Mesenchymal stem cell (in vitro differentiated cells and primary cell): Measurements from ENCODE around the gene CEACAM3.
A peak's percentile ranks its signal among the peaks of the same experiment; 100 is the strongest.

Experiments
- DNase-seq: peaks from one replicate; pipeline ENCODE4 v3.0.0-alpha.2; 2013
- H2AFZ ChIP-seq: one replicate; pipeline ENCODE4 v1.6.1; 2013; ENCODE audit warnings: low read depth, mild to moderate bottlenecking, control low read depth, inconsistent platforms, low read length, moderate library complexity
- H2AK5ac ChIP-seq: 2 replicates; pipeline ENCODE4 v1.6.1; 2013; ENCODE audit warnings: low read length, moderate library complexity, mild to moderate bottlenecking, inconsistent platforms; ENCODE audit not compliant: severe bottlenecking
- H2BK120ac ChIP-seq: one replicate; pipeline ENCODE4 v1.6.1; 2013; ENCODE audit warnings: low read depth, mild to moderate bottlenecking, inconsistent platforms, low read length, moderate library complexity
- H2BK12ac ChIP-seq, 2 experiments: one replicate each; pipeline ENCODE4 v1.6.1; 2013; ENCODE audit warnings: inconsistent platforms in 2 of 2, low read length in 2 of 2, mild to moderate bottlenecking in 2 of 2, moderate library complexity in 2 of 2, control low read depth in 1 of 2
- H2BK15ac ChIP-seq: one replicate; pipeline ENCODE4 v1.6.1; 2013; ENCODE audit warnings: mild to moderate bottlenecking, low read depth, inconsistent platforms; ENCODE audit not compliant: poor library complexity, severe bottlenecking
- H2BK5ac ChIP-seq: 2 replicates; pipeline ENCODE4 v1.6.1; 2013; ENCODE audit warnings: low read depth, mild to moderate bottlenecking, low read length, control low read depth, inconsistent platforms; ENCODE audit not compliant: poor library complexity, severe bottlenecking
- H3K14ac ChIP-seq, 2 experiments: one replicate each; pipeline ENCODE4 v1.6.1; 2013; ENCODE audit warnings: inconsistent platforms in 2 of 2, low read length in 2 of 2, control low read depth in 1 of 2, mild to moderate bottlenecking in 1 of 2, moderate library complexity in 1 of 2
- H3K18ac ChIP-seq, 2 experiments: one replicate each; pipeline ENCODE4 v1.6.1; 2013; ENCODE audit warnings: inconsistent platforms in 2 of 2, low read length in 2 of 2, control low read depth in 1 of 2, low read depth in 1 of 2, mild to moderate bottlenecking in 1 of 2
- H3K23ac ChIP-seq, 2 experiments: one replicate each; pipeline ENCODE4 v1.6.1; 2013; ENCODE audit warnings: inconsistent platforms in 2 of 2, low read length in 2 of 2, mild to moderate bottlenecking in 2 of 2, moderate library complexity in 2 of 2, control low read depth in 1 of 2
- H3K27ac ChIP-seq: 2 replicates; pipeline ENCODE4 v1.5.1; 2013; ENCODE audit warnings: mild to moderate bottlenecking, moderate library complexity, low read length, control low read depth, inconsistent platforms; ENCODE audit not compliant: poor library complexity, severe bottlenecking
- H3K27me3 ChIP-seq, 2 experiments: 2 replicates each; pipeline versions ENCODE4 v1.6.1 to v1.7.0; 2013; ENCODE audit warnings: low read length in 2 of 2, mild to moderate bottlenecking in 2 of 2, moderate library complexity in 2 of 2, control low read depth in 1 of 2, inconsistent platforms in 1 of 2; ENCODE audit not compliant: control insufficient read depth in 1 of 2, insufficient read depth in 1 of 2
- H3K36me3 ChIP-seq, 2 experiments: 2 replicates each; pipeline versions ENCODE4 v1.6.1 to v1.7.0; 2013; ENCODE audit warnings: low read length in 2 of 2, control low read depth in 1 of 2, inconsistent platforms in 1 of 2, low read depth in 1 of 2, mild to moderate bottlenecking in 1 of 2; ENCODE audit not compliant: insufficient read depth in 2 of 2, control insufficient read depth in 1 of 2
- H3K4ac ChIP-seq, 2 experiments: one replicate each; pipeline ENCODE4 v1.6.1; 2013; ENCODE audit warnings: inconsistent platforms in 2 of 2, low read length in 2 of 2, mild to moderate bottlenecking in 2 of 2, moderate library complexity in 2 of 2, control low read depth in 1 of 2, low read depth in 1 of 2
- H3K4me1 ChIP-seq: 2 replicates; pipeline ENCODE4 v1.6.1; 2013; ENCODE audit warnings: low read depth, low read length, control low read depth; ENCODE audit not compliant: control insufficient read depth, insufficient read depth
- H3K4me2 ChIP-seq: 2 replicates; pipeline ENCODE4 v1.6.1; 2013; ENCODE audit warnings: low read length, mild to moderate bottlenecking, inconsistent platforms; ENCODE audit not compliant: poor library complexity, severe bottlenecking
- H3K4me3 ChIP-seq, 2 experiments: 2 replicates each; pipeline versions ENCODE4 v1.5.1 to v1.7.0; 2013; ENCODE audit warnings: low read length in 2 of 2, mild to moderate bottlenecking in 2 of 2, control low read depth in 1 of 2, low read depth in 1 of 2; ENCODE audit not compliant: insufficient read depth in 1 of 2
- H3K79me1 ChIP-seq: replicated peaks from 2 replicates; pipeline ENCODE4 v1.6.1; 2013; ENCODE audit warnings: mild to moderate bottlenecking, control low read depth, low read length, inconsistent platforms; ENCODE audit not compliant: poor library complexity, severe bottlenecking
- H3K9ac ChIP-seq: 2 replicates; pipeline ENCODE4 v1.7.0; 2013; ENCODE audit warnings: mild to moderate bottlenecking, low read length, moderate library complexity
- H3K9me3 ChIP-seq: 2 replicates; pipeline ENCODE4 v1.7.0; 2013; ENCODE audit warnings: mild to moderate bottlenecking, low read length; ENCODE audit not compliant: control insufficient read depth
- H4K8ac ChIP-seq: one replicate; pipeline ENCODE4 v1.6.1; 2013; ENCODE audit warnings: inconsistent platforms, mild to moderate bottlenecking, low read length, moderate library complexity
- H4K91ac ChIP-seq: one replicate; pipeline ENCODE4 v1.6.1; 2013; ENCODE audit warnings: mild to moderate bottlenecking, low read length, inconsistent platforms
- WGBS: methylation state at CpG from one replicate; pipeline ENCODE4 v1.1.7; 2013; ENCODE audit warnings: mixed read lengths; 5-methylcytosine and 5-hydroxymethylcytosine counted together

Gene CEACAM3

DNA sequence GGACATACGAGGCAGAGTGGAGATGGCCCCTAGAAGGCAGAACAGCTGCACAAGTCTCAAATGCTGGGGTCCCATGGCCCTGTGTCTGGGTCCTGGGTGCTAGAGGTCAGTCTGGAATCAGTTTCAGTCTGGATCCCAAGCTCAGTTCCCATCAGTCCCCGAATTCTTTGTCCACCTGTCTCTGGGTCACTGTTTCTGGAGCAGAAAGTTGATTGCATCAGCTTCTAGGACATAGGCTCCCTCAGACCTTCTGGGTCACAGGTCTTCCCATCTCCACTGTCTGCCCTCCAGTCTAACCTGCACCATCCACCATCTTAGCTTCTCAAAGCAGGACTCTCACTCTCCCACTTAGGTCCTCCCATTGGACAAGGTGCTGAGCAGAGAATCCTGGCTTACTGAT is 42.8 kb downstream of the CEACAM3 start:
- DNase-seq, result no peak
- 35% methylated on average over 2 of the region's 2 CpGs for WGBS
- Histone ChIP-seq H4K91ac (no peak overlapping the region), H3K79me1 (no peaks in the 10 kb centered on the region), H2AFZ (no peak overlapping the region), H2BK120ac (no peak overlapping the region), H3K4me2 (no peak overlapping the region), H3K36me3 (no peaks in the 10 kb centered on the region), H3K9me3 (no peaks in the 10 kb centered on the region), H3K18ac (no peak overlapping the region), H3K27ac (no peak overlapping the region), H2BK5ac (no peak overlapping the region), H3K23ac (peak overlapping the region in 1 of 2 experiments; percentile 94), H4K8ac (no peak overlapping the region), H3K9ac (no peak overlapping the region), H3K4me3 (no peak overlapping the region), H3K14ac (no peak overlapping the region), H2BK12ac (no peak overlapping the region), H3K27me3 (peaks cover 35 to 70% of the 10 kb centered on the region in 2 experiments), H2AK5ac (no peak overlapping the region), H2BK15ac (no peak overlapping the region), H3K4me1 (no peaks in the 10 kb centered on the region), H3K4ac (no peak overlapping the region)

DNA sequence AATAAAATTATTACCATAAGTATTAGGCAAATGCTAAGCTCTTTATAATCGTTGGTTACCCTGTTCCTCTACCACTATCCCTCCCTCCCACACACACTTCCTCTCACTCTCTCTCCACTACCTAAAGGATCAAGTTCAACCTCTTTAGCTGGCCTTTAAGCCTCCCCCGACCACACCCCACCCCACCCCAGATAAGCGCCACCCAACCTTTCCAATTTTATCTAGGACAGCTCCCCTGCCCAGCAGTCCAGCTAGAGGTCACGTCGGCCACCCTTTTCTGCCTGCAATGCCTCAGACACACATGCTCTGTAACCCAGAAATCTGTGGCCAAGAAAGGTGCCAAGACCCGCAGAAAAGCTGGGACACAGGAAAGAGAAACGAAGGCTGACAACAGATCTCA is 47.0 kb downstream of the CEACAM3 start:
- Histone ChIP-seq H4K8ac (no peak overlapping the region), H3K4ac (no peak overlapping the region), H2AK5ac (no peak overlapping the region), H3K9ac (no peak overlapping the region), H3K36me3 (no peaks in the 10 kb centered on the region), H3K18ac (no peak overlapping the region), H3K27me3 (peaks cover 15 to 43% of the 10 kb centered on the region in 2 experiments), H2AFZ (no peak overlapping the region), H4K91ac (no peak overlapping the region), H3K23ac (no peak overlapping the region), H3K79me1 (no peaks in the 10 kb centered on the region), H2BK5ac (no peak overlapping the region), H3K14ac (no peak overlapping the region), H2BK12ac (no peak overlapping the region), H2BK120ac (no peak overlapping the region), H3K4me2 (no peak overlapping the region), H3K4me1 (no peaks in the 10 kb centered on the region), H3K9me3 (no peaks in the 10 kb centered on the region), H3K27ac (no peak overlapping the region), H3K4me3 (no peak overlapping the region), H2BK15ac (no peak overlapping the region)
- WGBS, result 74% methylated on average over 7 of the region's 7 CpGs
- no peak for DNase-seq

DNA sequence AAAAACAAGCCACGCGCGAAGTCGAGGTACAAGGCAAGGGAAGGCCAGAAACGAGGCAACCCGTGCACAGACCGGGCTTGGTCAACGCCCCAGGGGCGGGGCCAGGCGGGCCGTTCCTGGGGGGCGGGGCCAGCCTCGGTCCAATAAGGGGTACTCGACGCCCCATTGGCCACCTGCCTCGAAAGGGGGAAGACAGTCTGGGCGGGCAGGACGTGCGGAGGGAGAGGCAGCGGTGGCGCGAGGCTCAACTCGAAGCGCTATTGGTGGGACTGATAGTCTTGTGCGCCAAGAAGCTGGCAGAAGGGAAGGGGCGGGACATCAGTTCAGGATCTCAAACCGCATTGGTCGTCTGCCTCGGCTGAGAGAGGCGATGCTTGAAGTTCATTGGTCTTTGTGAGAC is 48.2 kb downstream of the CEACAM3 start, which contains the start of gene LYPD4:
Gene LYPD4, minus strand, starts transcription at position 83 of the 400 bp plus-strand sequence. CDS start 5,398 bp downstream, outside the sequence.
- no peak within 1 kb of the TSS for H3K4ac ChIP-seq
- H3K18ac ChIP-seq, result no peak within 1 kb of the TSS
- H2BK12ac ChIP-seq, result no peak within 1 kb of the TSS
- DNase-seq, result no peak
- H3K36me3 ChIP-seq, result no peaks in the 10 kb centered on the region
- H3K23ac ChIP-seq, result no peak within 1 kb of the TSS
- H4K91ac ChIP-seq, result no peak within 1 kb of the TSS
- no peak within 1 kb of the TSS for H2BK120ac ChIP-seq
- no peaks in the 10 kb centered on the region for H3K4me1 ChIP-seq
- H3K14ac ChIP-seq, result peak within 1 kb of the TSS in 1 of 2 experiments; percentile 12
- H3K9ac ChIP-seq, result no peak within 1 kb of the TSS
- H3K4me2 ChIP-seq, result no peak within 1 kb of the TSS
- no peak within 1 kb of the TSS for H2AK5ac ChIP-seq
- no peaks in the 10 kb centered on the region for H3K79me1 ChIP-seq
- H3K27ac ChIP-seq, result no peak within 1 kb of the TSS
- H2BK5ac ChIP-seq, result no peak within 1 kb of the TSS
- 84% methylated on average over 30 of the region's 30 CpGs for WGBS
- no peaks in the 10 kb centered on the region for H3K9me3 ChIP-seq
- H2AFZ ChIP-seq, result no peak within 1 kb of the TSS
- H3K27me3 ChIP-seq, result peaks cover 13 to 45% of the 10 kb centered on the region in 2 experiments
- no peak within 1 kb of the TSS for H4K8ac ChIP-seq
- no peak within 1 kb of the TSS for H3K4me3 ChIP-seq
- no peak within 1 kb of the TSS for H2BK15ac ChIP-seq

DNA sequence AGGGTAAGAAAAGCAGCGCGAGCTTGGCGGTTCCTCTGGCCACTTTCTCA is 48.4 kb downstream of the CEACAM3 start, which contains the start of gene DMRTC2:
Gene DMRTC2, plus strand, starts transcription at position 42 of the 50 bp plus-strand sequence. CDS start 2,387 bp downstream, outside the sequence.
- no peak for DNase-seq
- Histone ChIP-seq H2BK15ac (no peak within 1 kb of the TSS), H4K8ac (no peak within 1 kb of the TSS), H3K4me2 (no peak within 1 kb of the TSS), H3K27me3 (peaks cover 13 to 44% of the 10 kb centered on the region in 2 experiments), H3K79me1 (no peaks in the 10 kb centered on the region), H3K36me3 (no peaks in the 10 kb centered on the region), H4K91ac (no peak within 1 kb of the TSS), H3K4ac (no peak within 1 kb of the TSS), H3K23ac (no peak within 1 kb of the TSS), H3K4me3 (no peak within 1 kb of the TSS), H2AFZ (no peak within 1 kb of the TSS), H2BK12ac (no peak within 1 kb of the TSS), H3K14ac (peak within 1 kb of the TSS in 1 of 2 experiments; percentile 12), H2AK5ac (no peak within 1 kb of the TSS), H3K9me3 (no peaks in the 10 kb centered on the region), H2BK5ac (no peak within 1 kb of the TSS), H3K4me1 (no peaks in the 10 kb centered on the region), H3K9ac (no peak within 1 kb of the TSS), H3K18ac (no peak within 1 kb of the TSS), H3K27ac (no peak within 1 kb of the TSS), H2BK120ac (no peak within 1 kb of the TSS)
- WGBS, result 89% methylated on average over 3 of the region's 3 CpGs
